GM12891 (cell line): ENCODE data around the gene TMEM178A.
"Not testable (repeated sequence)": the region's sequence is repeated elsewhere in the genome, so short reads cannot be mapped to it uniquely, and the experiment has no call there.

ENCODE experiments used
- DNase-seq: peaks from one replicate; pipeline ENCODE4 v3.0.0; 2011; ENCODE audit warnings: low spot score; ENCODE audit not compliant: insufficient read length
- FAIRE-seq: peaks from 2 replicates; lab custom pipeline; 2011; peaks lifted over from hg19 to GRCh38; lab: Jason Lieb, UNC
- PAX5 ChIP-seq: IDR thresholded peaks from 2 replicates; pipeline ENCODE4 v1.6.1; 2011; ENCODE audit warnings: low read length, moderate library complexity, mild to moderate bottlenecking; ENCODE audit not compliant: insufficient read depth, severe bottlenecking
- POLR2A ChIP-seq: IDR thresholded peaks from 2 replicates; pipeline ENCODE4 v1.6.1; 2011; ENCODE audit warnings: low read depth, low read length, control low read depth
- POLR2AphosphoS5 ChIP-seq: IDR thresholded peaks from 2 replicates; pipeline ENCODE4 v1.6.1; 2011; ENCODE audit warnings: low read depth, low read length, control low read depth
- POU2F2 ChIP-seq: IDR thresholded peaks from 2 replicates; pipeline ENCODE4 v1.6.1; 2011; ENCODE audit warnings: low read depth, mild to moderate bottlenecking, control low read depth, low read length, moderate library complexity
- SPI1 ChIP-seq: IDR thresholded peaks from 2 replicates; pipeline ENCODE4 v1.6.1; 2011; ENCODE audit warnings: low read depth, low read length, control low read depth
- TAF1 ChIP-seq: IDR thresholded peaks from 2 replicates; pipeline ENCODE4 v1.6.1; 2011; ENCODE audit warnings: low read depth, low read length, control low read depth

The TMEM178A gene

DNA sequence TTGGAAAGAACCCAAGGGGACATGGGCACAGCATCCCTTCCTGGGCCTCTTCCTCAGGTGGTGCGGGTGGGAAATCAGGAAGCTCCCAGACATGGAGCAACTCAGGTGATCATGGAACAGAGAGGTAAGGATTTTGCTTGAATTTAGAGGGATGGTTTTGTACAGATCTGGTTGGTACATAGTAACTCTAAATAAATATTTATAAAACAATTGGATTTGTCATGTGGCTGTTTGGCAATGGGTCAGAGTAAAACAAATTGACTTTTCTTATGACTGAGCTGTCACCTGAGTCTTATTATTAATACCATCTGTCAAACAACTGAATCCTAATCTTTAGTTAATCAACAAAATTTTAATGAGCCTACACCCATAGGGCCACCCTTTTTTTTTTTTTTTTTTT, 19.4 kb upstream of the TMEM178A start:
- no peak for DNase-seq
- TF ChIP-seq POU2F2 (no peak), PAX5 (no peak), TAF1 (no peak), POLR2A (no peak)
- no peak for FAIRE-seq

DNA sequence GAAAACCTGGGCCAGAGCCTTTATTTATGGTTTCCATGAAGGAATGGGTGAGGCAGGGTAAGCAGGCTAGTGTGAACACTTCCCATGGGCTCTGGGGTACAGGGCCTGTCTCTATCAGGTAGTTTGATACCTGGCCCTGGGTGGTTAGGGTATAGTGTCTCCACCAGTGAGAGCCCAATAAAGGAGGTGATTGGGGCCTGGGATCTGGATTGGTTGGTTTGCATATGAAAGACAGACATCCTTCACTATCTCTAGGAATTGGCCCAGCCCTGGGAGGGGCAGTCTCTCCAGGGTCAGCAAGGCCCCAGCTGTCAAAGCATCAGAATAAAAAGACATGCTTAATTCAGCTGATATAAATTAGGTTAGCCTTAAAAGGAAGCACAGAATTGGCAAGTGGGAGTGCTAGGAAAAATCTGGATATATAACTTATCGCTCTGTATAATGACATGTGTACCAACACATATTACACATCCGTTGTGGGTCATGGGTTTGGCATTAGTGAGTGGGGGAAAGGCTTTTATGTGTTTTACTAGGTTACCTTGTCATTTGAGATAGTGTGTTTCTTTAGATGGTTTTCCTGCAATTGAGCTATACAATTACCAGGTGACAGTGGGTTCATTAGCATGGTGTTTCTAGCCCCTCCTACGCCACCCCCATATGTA, 18.5 kb upstream of the TMEM178A start:
- TF ChIP-seq POLR2A (no peak), PAX5 (no peak), POLR2AphosphoS5 (no peak), POU2F2 (no peak), TAF1 (no peak), SPI1 (no peak)
- FAIRE-seq = no peak
- no peak for DNase-seq

DNA sequence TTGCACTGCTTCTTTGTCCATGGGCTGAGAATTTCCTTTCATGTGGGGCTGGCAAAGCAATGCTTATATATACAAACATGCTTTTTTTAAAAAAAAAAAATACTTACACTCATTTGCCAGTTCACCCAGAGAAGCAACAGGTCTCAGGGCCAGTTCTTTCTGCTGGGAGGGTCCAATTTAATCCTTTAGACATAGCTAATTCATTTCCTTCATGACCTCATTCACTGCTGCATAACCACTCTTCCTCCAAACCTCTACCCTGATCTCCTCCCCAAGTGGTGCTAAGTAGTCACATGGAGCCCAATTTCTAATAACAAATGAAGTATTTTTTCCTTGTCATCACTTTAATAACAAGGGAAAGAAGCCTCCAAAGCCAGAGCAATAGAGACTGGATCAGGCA, 17.1 kb upstream of the TMEM178A start:
- DNase-seq (no peak), FAIRE-seq (no peak)
- no peak for TF ChIP-seq POU2F2
- no peak for TF ChIP-seq TAF1
- no peak for TF ChIP-seq POLR2A
- TF ChIP-seq POLR2AphosphoS5 = no peak
- TF ChIP-seq SPI1 = no peak
- TF ChIP-seq PAX5 = no peak

DNA sequence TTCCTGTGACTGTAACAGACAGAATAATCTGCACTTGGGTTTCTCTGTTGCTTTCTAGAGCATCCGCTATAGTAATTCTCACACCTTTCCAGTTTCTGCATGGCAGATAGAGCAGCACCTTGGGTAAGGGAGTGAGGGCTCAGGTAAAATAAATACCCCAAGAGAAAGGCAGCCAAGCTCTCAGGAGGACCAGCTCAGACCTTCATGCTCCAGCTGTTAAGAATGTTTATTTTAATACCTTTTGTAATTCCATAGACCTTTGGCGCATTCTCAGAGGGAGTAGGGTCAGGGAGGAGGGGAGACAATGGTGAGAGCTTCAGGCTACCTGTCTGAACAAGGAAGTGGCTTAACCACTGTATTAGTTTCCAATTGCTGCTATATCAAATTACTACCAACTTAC, 16.2 kb upstream of the TMEM178A start:
- DNase-seq = no peak
- FAIRE-seq = no peak
- no peak for TF ChIP-seq SPI1
- TF ChIP-seq TAF1 = no peak
- TF ChIP-seq POLR2A = no peak
- no peak for TF ChIP-seq PAX5
- TF ChIP-seq POLR2AphosphoS5 = no peak

DNA sequence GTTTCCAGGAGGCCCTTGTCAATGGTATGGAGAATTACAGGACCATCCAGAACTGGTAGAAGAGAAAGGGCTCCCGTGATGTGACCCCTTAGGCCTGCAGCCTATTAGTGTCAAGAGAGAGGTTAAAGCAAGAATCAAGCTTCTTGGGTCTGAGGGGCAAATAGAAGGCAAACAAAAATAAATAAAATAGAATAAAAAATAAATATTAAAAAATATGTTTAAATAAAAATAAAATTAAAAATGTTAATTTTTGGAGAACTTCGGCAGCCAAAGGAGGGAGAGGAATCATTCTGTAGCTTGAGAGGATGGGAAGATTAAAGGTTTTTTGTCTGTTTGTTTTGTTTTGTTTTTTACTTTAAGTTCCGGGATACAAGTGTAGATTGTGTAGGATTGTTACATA, 15.2 kb upstream of the TMEM178A start:
- TF ChIP-seq SPI1 (no peak), TAF1 (no peak), POU2F2 (no peak), POLR2AphosphoS5 (no peak)
- no peak for FAIRE-seq

DNA sequence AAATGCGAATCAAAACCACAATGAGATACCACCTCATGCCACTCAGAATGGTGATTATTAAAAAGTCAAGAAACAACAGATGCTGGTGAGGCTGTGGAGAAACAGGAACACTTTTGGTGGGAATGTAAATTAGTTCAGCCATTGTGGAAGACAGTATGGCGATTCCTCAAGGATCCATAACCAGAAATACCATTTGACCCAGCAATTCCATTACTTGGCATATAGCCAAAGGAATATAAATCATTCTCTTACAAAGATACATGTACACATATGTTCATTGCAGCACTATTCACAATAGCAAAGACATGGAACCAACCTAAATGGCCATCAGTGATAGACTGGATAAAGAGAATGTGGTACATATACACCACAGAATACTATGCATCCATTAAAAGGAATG, 9.5 kb upstream of the TMEM178A start:
- FAIRE-seq, DNase-seq: not testable (repeated sequence)

More for the DNA sequence above, 15.2 kb upstream of the TMEM178A start:
- no peak for DNase-seq

DNA sequence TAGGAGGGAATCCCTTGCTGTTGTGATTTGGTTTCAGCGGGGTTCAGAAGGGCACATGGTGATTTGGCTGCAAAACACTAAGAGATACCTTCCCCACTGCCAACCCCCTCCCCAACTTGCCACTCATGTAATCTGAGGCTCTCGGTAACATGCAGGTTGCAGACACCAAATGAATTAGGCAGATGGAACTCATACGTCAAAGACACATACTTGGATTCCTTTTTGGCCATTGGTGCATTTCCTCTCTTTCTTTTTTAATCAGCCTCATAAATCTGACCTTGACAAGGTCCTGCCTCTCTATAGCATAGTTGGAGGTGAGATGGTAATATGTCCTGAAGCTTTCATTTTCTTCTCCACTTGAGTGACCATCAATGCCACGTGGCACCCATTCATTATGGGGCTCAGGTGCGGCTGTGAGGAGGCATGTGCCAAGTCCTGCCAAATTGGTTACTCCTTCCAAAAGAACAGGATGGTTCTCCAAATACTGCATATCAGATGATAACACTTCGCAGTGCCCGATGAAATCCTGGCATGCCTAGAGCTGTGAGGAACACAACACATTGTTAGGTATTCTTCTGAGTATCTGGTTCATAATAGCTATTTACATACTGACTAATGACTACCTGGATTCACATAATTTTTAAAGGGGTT, 8.3 kb upstream of the TMEM178A start:
- DNase-seq = no peak
- FAIRE-seq = no peak
- TF ChIP-seq TAF1 = no peak
- no peak for TF ChIP-seq SPI1
- TF ChIP-seq POLR2A = no peak
- TF ChIP-seq PAX5 = no peak
- TF ChIP-seq POU2F2 = no peak
- TF ChIP-seq POLR2AphosphoS5 = no peak

DNA sequence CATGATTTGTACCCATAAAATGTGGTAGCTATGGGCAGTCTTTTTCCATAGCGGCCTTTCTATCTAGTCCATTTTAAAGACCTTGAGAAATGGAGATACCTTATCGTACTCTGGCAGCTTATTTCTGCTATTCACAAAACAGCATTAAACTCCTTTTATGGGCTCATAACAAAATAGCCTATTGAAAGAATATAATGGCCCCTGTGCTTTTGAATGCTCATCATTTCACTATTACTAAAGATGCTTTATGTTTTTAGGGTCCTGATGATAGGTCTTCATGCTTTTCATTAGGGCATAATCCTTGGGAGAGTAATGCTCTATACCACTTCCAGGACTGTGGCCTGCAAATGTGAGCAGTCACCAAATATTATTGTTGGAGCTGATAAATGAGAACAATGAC, 7.3 kb upstream of the TMEM178A start:
- DNase-seq (no peak), FAIRE-seq (no peak)
- TF ChIP-seq TAF1 (no peak), SPI1 (no peak), POLR2A (no peak), PAX5 (no peak), POLR2AphosphoS5 (no peak), POU2F2 (no peak)

DNA sequence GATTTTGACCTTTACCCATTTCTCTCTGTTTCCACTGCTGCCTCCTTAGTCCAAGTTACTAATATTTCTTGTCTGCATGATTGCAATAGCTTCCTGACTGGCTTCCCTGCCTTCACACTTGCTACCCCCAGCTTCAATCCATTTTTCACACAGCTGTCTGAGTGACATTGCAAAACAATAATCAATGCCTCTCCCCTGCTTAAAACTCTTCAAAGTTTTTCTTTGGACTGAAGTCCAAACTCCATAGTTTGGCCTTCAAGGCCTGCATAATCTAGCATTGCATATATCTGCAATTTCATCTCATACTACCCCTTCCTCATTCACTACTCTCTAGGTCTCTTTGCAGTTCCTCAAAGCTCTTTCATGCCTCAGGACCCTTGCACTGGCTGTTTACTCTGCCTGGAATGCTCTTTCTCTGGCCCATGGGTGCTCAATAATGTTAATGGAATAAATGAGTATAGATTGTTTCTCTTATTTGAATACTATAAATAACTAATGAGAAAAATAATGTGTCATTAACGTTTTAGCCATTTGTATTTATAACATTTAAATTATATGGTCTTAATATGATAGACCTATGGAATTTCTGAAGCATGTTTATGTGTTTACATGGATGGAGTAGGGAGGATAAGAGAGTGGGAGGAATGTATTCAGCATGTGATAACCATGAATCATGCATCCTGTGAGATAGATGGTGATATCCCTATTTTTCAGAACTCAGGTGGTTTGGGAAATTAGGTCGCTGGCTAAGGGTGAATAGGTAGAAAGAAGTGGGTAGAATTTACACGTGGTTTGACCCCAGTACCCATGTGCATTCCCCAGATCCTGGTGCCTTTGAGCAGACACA, 5.7 kb upstream of the TMEM178A start:
- no peak for FAIRE-seq
- no peak for DNase-seq
- TF ChIP-seq POLR2A (no peak), POU2F2 (no peak), PAX5 (no peak), SPI1 (no peak), TAF1 (no peak), POLR2AphosphoS5 (no peak)

DNA sequence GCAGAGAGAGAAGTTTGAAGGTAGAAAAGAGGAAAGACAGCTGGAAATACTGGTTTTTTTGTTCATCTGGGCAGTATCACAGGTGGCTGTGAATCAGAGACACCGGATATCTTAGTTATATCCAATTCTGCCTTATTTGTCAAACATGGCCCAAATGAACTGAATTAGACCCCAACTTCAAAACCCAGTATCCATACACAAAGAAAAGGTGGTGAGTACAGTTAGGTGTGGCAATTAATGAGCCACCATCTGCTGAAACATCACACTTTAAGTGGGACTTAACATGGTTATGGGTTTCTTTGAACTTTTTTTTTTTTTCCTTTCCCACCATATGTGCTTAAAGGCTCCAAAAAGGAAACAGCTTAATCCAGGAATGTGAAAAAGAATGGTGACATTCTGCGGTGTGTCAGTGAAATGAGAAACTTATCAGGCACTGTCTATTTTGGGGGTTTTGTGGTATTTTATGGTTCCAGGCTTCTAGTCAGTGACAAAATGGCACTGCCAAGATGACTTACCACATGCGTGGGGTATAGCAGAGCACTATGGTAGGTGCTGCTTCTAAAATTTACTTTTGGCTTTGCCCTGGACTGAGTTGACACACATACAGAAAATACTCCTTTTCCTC, 5.0 kb upstream of the TMEM178A start:
- no peak for TF ChIP-seq POLR2AphosphoS5
- no peak for TF ChIP-seq PAX5
- TF ChIP-seq TAF1 = no peak
- TF ChIP-seq POLR2A = no peak
- TF ChIP-seq POU2F2 = no peak
- TF ChIP-seq SPI1 = no peak
- no peak for FAIRE-seq
- DNase-seq = no peak
